HG02981 (cell line): ENCODE results near the gene ZNF320.
A peak's percentile ranks its signal among the peaks of the same experiment; 100 is the strongest.
"Not testable (repeated sequence)": the region's sequence is repeated elsewhere in the genome, so short reads cannot be mapped to it uniquely, and the experiment has no call there.

Source experiments
- ATAC-seq: cut with Tn5 transposase; IDR thresholded peaks from one replicate; pipeline ENCODE4 v1.9.1; 2021; ENCODE audit warnings: mild to moderate bottlenecking, moderate library complexity; ENCODE audit not compliant: unreplicated experiment

Gene ZNF320

GRCh38 chr19:52922841-52923777, 25.7 kb upstream of the ZNF320 start, which contains the start of gene ZNF888:
TSS of gene ZNF888 (minus strand) at chr19:52923428. CDS start at chr19:52917873, 5,555 bp downstream.
- ATAC-seq = peak; percentile 92

- no peak for ATAC-seq
These were observed 20.1 kb upstream of the ZNF320 start for GRCh38 chr19:52917531-52917930.

GRCh38 chr19:52910648-52911047, 13.2 kb upstream of the ZNF320 start:
- ATAC-seq = no peak

GRCh38 chr19:52904052-52904780, 6.8 kb upstream of the ZNF320 start:
- ATAC-seq = not testable (repeated sequence)

GRCh38 chr19:52901842-52902241, 4.4 kb upstream of the ZNF320 start:
- no peak for ATAC-seq

GRCh38 chr19:52898596-52898995, 1.2 kb upstream of the ZNF320 start:
- ATAC-seq = not testable (repeated sequence)

GRCh38 chr19:52898101-52898500, 666 bp upstream of the ZNF320 start:
- ATAC-seq = no peak

GRCh38 chr19:52896431-52897137, 851 bp downstream of the ZNF320 start:
- no peak for ATAC-seq

- no peak for ATAC-seq
These were observed 6.1 kb downstream of the ZNF320 start for GRCh38 chr19:52891336-52891735.

- no peak for ATAC-seq
These were observed 7.5 kb downstream of the ZNF320 start for GRCh38 chr19:52889931-52890330.

- ATAC-seq = no peak
These were observed 8.4 kb downstream of the ZNF320 start for GRCh38 chr19:52889076-52889475.

- no peak for ATAC-seq
These were observed 16.5 kb downstream of the ZNF320 start for GRCh38 chr19:52880895-52881389.

GRCh38 chr19:52872996-52873395, 24.4 kb downstream of the ZNF320 start:
- ATAC-seq = not testable (repeated sequence)

GRCh38 chr19:52871466-52871865, 26.0 kb downstream of the ZNF320 start:
- ATAC-seq = no peak

GRCh38 chr19:52868031-52868430, 29.4 kb downstream of the ZNF320 start:
- not testable (repeated sequence) for ATAC-seq

GRCh38 chr19:52857378-52858191, 39.9 kb downstream of the ZNF320 start, which contains the start of gene ZNF468:
TSS of gene ZNF468 (minus strand) at chr19:52857619. CDS start at chr19:52854272, 3,347 bp downstream.
- ATAC-seq = peak; percentile 98

- ATAC-seq = not testable (repeated sequence)
These were observed 40.7 kb downstream of the ZNF320 start for GRCh38 chr19:52856540-52857377.
